Fibroblast of mammary gland (primary cell): ENCODE results near the gene USP21.

Experiments
- DNase-seq: peaks from one replicate; pipeline ENCODE4 v3.0.0-alpha.2; 2010; ENCODE audit warnings: low read depth
- H3K4me3 ChIP-seq: 2 replicates; pipeline ENCODE4 v1.5.1; 2011; ENCODE audit warnings: low read depth, mild to moderate bottlenecking, low read length, moderate library complexity; ENCODE audit not compliant: control insufficient read depth
- CTCF ChIP-seq: conservative IDR thresholded peaks from 2 replicates; pipeline ENCODE4 v1.5.1; 2011; ENCODE audit warnings: low read depth, low read length, inconsistent platforms; ENCODE audit not compliant: control insufficient read depth, insufficient read depth

The USP21 gene

GRCh38 chr1:161138431-161138830, 20.9 kb upstream of the USP21 start:
- no peak for TF ChIP-seq CTCF
- no peak overlapping the region for H3K4me3 ChIP-seq
- no peak for DNase-seq

- DNase-seq: peak; percentile 60
- peak; percentile 55 for TF ChIP-seq CTCF
- no peak overlapping the region for H3K4me3 ChIP-seq
Observed at GRCh38 chr1:161139766-161140165, 19.5 kb upstream of the USP21 start.

- no peak overlapping the region for H3K4me3 ChIP-seq
- TF ChIP-seq CTCF: no peak
- no peak for DNase-seq
Observed at GRCh38 chr1:161140755-161141400, 18.4 kb upstream of the USP21 start.

- TF ChIP-seq CTCF: no peak
- DNase-seq: no peak
- H3K4me3 ChIP-seq: no peak overlapping the region
Observed at GRCh38 chr1:161145832-161146231, 13.5 kb upstream of the USP21 start.

- DNase-seq: no peak
- H3K4me3 ChIP-seq: peak overlapping the region; percentile 99
- TF ChIP-seq CTCF: no peak
Observed at GRCh38 chr1:161153176-161153575, 6.1 kb upstream of the USP21 start.

- DNase-seq: peak; percentile 90
- no peak for TF ChIP-seq CTCF
- H3K4me3 ChIP-seq: peak within 1 kb of the TSS; percentile 99
Observed at GRCh38 chr1:161153682-161154337, 5.5 kb upstream of the USP21 start, which contains the start of gene UFC1. Gene UFC1, plus strand, starts transcription at chr1:161153978. Its CDS starts 20 bp downstream, at chr1:161153998.
